ENCODE results near the gene EPG5. TPM values are rescaled to one million over a fixed set of nuclear protein-coding genes. Genes with fewer than 3 reads are reported as not detected.
"Not testable (repeated sequence)": the region's sequence is repeated elsewhere in the genome, so short reads cannot be mapped to it uniquely, and the experiment has no call there.

The EPG5 gene
- total RNA-seq, 1 donor from 2014 or later, result 38.3 TPM

DNA sequence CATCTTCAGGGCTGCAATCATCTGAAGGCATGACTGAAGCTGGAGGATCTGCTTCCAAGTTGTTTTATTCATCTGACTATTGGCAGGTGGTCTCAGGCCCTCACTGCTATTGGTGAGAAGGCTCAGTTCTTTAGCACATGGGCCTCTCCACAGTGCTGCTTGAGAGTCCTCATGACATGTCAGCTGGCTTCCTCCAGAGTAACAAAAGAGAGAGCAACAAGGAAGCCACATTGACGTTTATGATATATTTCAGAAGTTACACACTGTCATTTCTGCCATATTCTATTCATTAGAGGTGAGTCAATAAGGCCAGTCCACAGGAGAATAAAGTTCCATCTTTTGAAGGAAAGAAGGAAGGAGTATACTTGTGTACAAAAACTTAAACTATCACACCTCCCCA lies 149.6 kb downstream of the EPG5 start:
- TF ChIP-seq, protein P1, sequence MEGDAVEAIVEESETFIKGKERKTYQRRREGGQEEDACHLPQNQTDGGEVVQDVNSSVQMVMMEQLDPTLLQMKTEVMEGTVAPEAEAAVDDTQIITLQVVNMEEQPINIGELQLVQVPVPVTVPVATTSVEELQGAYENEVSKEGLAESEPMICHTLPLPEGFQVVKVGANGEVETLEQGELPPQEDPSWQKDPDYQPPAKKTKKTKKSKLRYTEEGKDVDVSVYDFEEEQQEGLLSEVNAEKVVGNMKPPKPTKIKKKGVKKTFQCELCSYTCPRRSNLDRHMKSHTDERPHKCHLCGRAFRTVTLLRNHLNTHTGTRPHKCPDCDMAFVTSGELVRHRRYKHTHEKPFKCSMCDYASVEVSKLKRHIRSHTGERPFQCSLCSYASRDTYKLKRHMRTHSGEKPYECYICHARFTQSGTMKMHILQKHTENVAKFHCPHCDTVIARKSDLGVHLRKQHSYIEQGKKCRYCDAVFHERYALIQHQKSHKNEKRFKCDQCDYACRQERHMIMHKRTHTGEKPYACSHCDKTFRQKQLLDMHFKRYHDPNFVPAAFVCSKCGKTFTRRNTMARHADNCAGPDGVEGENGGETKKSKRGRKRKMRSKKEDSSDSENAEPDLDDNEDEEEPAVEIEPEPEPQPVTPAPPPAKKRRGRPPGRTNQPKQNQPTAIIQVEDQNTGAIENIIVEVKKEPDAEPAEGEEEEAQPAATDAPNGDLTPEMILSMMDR (IDR thresholded peaks at IDR 0.05), result no peak
- intact Hi-C loops (cut with micrococcal nuclease), result no loop called here
- Mint-ChIP-seq H3K27me3 (peaks cover 30% of the 10 kb centered on the region), H3K36me3 (ENCODE audit: low read depth) (no peaks in the 10 kb centered on the region), H3K4me3 (no peak overlapping the region), H3K9me3 (peaks cover 21% of the 10 kb centered on the region), H3K27ac (no peak overlapping the region), H3K4me1 (peaks cover 2% of the 10 kb centered on the region)
- DNase-seq, result no peak
- ChIA-PET POLR2A (no interaction called here), CTCF (no interaction called here)
- ATAC-seq (ENCODE audit: low read depth), result no peak

DNA sequence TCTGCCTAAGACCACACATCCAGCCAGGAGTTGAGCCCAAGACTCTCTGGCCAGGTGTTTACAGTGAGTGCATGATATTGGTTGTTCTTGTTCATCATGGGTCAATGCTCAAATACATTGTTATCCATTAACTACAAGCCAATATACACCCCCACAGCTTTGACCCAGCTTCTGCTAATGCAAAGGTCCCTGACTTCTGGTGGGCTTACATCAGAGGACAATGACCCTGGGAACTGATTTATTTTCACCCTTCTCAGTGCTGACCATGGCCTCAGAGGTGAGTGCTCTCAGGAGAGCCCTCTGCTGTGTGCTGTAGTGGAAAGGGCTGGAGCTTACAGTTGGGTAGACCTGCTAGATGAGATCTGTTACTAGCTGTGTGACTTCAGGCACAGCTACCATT lies 152.4 kb downstream of the EPG5 start:
- CTCF ChIA-PET, result interaction anchor here (0.9 kb wide), 1 partner anchor 92 kb away, joined by 3 read pairs; no protein-coding TSS in a partner anchor

DNA sequence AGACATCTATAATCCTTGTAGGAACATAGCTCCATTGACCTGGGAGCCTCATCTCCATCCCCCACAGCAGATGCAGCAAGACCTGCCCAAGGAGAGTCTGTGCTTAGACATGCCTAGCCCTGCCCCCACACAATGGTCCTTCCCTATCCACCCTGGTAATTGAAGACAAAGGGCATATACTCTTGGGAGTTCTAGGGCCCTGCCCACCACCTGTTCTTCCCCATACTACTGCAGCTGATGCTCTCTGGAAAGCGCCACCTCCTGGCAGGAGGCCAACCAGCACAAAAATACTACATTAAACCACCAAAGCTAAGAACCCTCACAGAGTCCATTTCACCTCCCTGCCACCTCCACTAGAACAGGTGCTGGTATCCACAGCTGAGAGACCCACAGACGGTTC lies 160.0 kb downstream of the EPG5 start:
- H3K27ac Mint-ChIP-seq; H3K4me1 Mint-ChIP-seq; ATAC-seq (ENCODE audit: low read depth); H3K4me3 Mint-ChIP-seq; H3K36me3 Mint-ChIP-seq (ENCODE audit: low read depth); POLR2A ChIA-PET; DNase-seq: not testable (repeated sequence)
- CTCF ChIA-PET, result interaction anchor here (0.7 to 1.8 kb wide), 4 partner anchors 24 to 140 kb away, joined by 3 to 4 read pairs (median 3); no protein-coding TSS in a partner anchor
- intact Hi-C loops (cut with micrococcal nuclease), result loop anchor here (1.0 kb wide), 1 partner anchor 142 kb away; no protein-coding TSS in a partner anchor
- H3K9me3 Mint-ChIP-seq, result peaks cover 12% of the 10 kb centered on the region
- peaks cover 18% of the 10 kb centered on the region for H3K27me3 Mint-ChIP-seq

More for the DNA sequence above, 152.4 kb downstream of the EPG5 start:
- ATAC-seq (ENCODE audit: low read depth); H3K4me3 Mint-ChIP-seq; H3K27me3 Mint-ChIP-seq; DNase-seq; POLR2A ChIA-PET; intact Hi-C loops (cut with micrococcal nuclease); H3K4me1 Mint-ChIP-seq; H3K36me3 Mint-ChIP-seq (ENCODE audit: low read depth); H3K27ac Mint-ChIP-seq: not testable (repeated sequence)
- peaks cover 11% of the 10 kb centered on the region for H3K9me3 Mint-ChIP-seq

DNA sequence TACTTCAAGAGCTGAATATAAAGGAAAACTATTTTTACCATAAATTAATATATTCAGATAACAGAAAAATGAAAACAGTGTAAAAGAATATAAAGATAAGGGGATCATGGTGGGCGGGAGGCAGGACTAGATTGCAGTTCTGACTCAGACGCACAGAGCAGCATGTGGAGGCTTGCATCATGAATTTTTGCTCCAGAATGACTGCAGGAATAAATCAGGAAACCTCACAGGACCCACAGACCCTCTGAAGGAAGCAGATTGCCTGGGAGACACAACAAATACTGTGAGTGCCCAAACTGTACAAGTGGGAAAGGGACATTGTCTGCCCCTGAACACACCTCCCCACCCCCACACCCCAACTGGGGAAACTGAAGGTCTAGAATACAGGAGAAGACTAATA lies 160.9 kb downstream of the EPG5 start:
- TF ChIP-seq, protein P1 (IDR thresholded peaks at IDR 0.05), result no peak
- H3K9me3 Mint-ChIP-seq, result peaks cover 12% of the 10 kb centered on the region
- CTCF ChIA-PET, result interaction anchor here (1.8 kb wide), 1 partner anchor 139 kb away, joined by 4 read pairs; no protein-coding TSS in a partner anchor
- no peaks in the 10 kb centered on the region for H3K36me3 Mint-ChIP-seq (ENCODE audit: low read depth)
- H3K27me3 Mint-ChIP-seq, result peaks cover 18% of the 10 kb centered on the region
- no peak for DNase-seq
- ATAC-seq (ENCODE audit: low read depth), result no peak
- H3K27ac Mint-ChIP-seq, result no peak overlapping the region
- no peaks in the 10 kb centered on the region for H3K4me1 Mint-ChIP-seq
- POLR2A ChIA-PET, result no interaction called here
- intact Hi-C loops (cut with micrococcal nuclease), result no loop called here
- H3K4me3 Mint-ChIP-seq, result no peak overlapping the region

DNA sequence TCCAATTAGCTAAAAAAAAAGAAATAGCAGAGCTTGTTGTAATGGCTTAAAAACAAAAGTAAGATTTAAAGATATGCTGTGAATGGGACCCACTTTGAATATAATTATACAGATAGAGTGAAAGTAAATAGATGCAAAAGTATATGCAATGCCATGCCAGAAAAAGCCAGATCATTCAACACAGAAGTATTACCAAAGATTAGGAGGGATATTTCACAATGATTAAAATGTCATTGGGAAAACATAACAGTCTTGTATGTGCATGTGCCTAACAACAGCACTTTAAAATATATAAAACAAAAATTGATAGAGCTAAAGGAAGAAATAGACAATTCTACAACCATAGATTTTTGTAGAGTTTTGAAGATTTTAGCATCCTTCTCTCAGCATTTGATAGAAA lies 161.6 kb downstream of the EPG5 start:
- no peak for DNase-seq
- Mint-ChIP-seq H3K4me3 (no peak overlapping the region), H3K9me3 (peaks cover 12% of the 10 kb centered on the region), H3K36me3 (ENCODE audit: low read depth) (no peaks in the 10 kb centered on the region), H3K27me3 (peaks cover 18% of the 10 kb centered on the region), H3K4me1 (no peaks in the 10 kb centered on the region), H3K27ac (no peak overlapping the region)
- POLR2A ChIA-PET, result no interaction called here
- intact Hi-C loops (cut with micrococcal nuclease), result no loop called here
- CTCF ChIA-PET, result no interaction called here
- no peak for ATAC-seq (ENCODE audit: low read depth)
- TF ChIP-seq, protein P1 (IDR thresholded peaks at IDR 0.05), result no peak

DNA sequence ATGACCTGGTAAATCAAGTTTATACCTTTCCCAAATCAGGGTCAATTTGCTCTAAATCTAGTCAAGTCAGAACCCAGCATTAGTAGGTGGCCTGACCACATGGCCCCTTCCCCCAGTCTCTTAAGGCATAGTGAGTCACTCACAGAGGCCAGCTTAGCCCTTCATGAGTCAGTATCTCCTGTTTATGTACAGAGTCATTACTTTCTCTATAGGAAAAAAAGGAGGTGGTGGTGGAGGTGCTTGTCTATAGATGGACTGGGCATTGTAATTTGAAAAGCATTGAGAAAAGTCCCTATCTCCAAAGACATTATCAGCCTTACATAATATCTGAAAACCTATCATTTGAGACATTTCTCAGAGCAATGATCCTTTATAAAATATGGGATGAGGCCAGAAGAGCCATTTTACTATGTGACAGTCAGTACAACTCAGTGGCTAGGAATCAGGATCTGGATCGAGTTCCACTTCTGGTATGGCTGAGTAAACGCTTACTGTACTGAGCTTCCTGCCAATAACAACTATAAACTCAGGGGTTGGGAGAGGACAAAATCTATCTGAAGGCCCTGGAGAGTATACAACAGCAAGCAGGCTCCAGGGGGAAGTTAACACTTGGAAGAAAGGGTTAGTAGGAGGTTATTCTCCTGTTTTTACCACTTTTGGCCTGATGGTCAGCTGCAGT lies 164.2 kb downstream of the EPG5 start:
- H3K4me1 Mint-ChIP-seq, result no peaks in the 10 kb centered on the region
- TF ChIP-seq, protein P1 (IDR thresholded peaks at IDR 0.05), result no peak
- peaks cover 14% of the 10 kb centered on the region for H3K27me3 Mint-ChIP-seq
- POLR2A ChIA-PET, result no interaction called here
- no peaks in the 10 kb centered on the region for H3K36me3 Mint-ChIP-seq (ENCODE audit: low read depth)
- ATAC-seq (ENCODE audit: low read depth) (no peak), DNase-seq (no peak)
- CTCF ChIA-PET, result no interaction called here
- H3K27ac Mint-ChIP-seq, result no peak overlapping the region
- H3K4me3 Mint-ChIP-seq, result no peak overlapping the region
- peaks cover 12% of the 10 kb centered on the region for H3K9me3 Mint-ChIP-seq
- intact Hi-C loops (cut with micrococcal nuclease), result no loop called here

Data from activated B cell treated with CpG ODN at 0.5 μM for 24 hours (primary cell).